Brain microvascular endothelial cell (primary cell): ENCODE results near the gene PSMG4.

Experiments used
- DNase-seq: peaks from one replicate; pipeline ENCODE4 v3.0.0-alpha.2; 2020
- H3K27ac ChIP-seq: fragments of 250-450 bp; sonication (Bioruptor Pico); 2 replicates; pipeline ENCODE4 v1.5.1; 2020; ENCODE audit warnings: mild to moderate bottlenecking, moderate library complexity
- H3K27me3 ChIP-seq: fragments of 250-450 bp; sonication (Bioruptor Pico); replicated peaks from 2 replicates; pipeline ENCODE4 v1.5.1; 2020; ENCODE audit warnings: mild to moderate bottlenecking
- H3K36me3 ChIP-seq: fragments of 250-450 bp; sonication (Bioruptor Pico); replicated peaks from 2 replicates; pipeline ENCODE4 v1.5.1; 2020; ENCODE audit warnings: mild to moderate bottlenecking
- H3K4me3 ChIP-seq: 2 replicates; pipeline ENCODE4 v1.5.1; 2011; ENCODE audit warnings: low read depth, mild to moderate bottlenecking, control low read depth, low read length, moderate library complexity
- CTCF ChIP-seq: IDR thresholded peaks from 2 replicates; pipeline ENCODE4 v1.5.1; 2011; ENCODE audit warnings: low read depth, mild to moderate bottlenecking, moderate library complexity, low read length, control low read depth, inconsistent platforms; ENCODE audit errors: missing control alignments
- in situ Hi-C: cut with HindIII; loops from 2 replicates; pipeline ENCODE4 v1.10.0; 2017; ENCODE audit warnings: low sequenced_read_pairs, low pct_ligation_motif_present

Gene PSMG4

GRCh38 chr6:3213334-3213695, 45.4 kb upstream of the PSMG4 start:
- Histone ChIP-seq H3K4me3 (no peak overlapping the region), H3K27ac (no peak overlapping the region), H3K36me3 (no peaks in the 10 kb centered on the region), H3K27me3 (peaks cover 2% of the 10 kb centered on the region)
- TF ChIP-seq CTCF, result no peak
- in situ Hi-C loops, result no loop called here
- DNase-seq, result no peak

- no peak for TF ChIP-seq CTCF
- Histone ChIP-seq H3K4me3 (no peak overlapping the region), H3K27me3 (peaks cover 10% of the 10 kb centered on the region), H3K27ac (no peak overlapping the region), H3K36me3 (no peaks in the 10 kb centered on the region)
- in situ Hi-C loops, result no loop called here
- peak; percentile 32 for DNase-seq
These were observed 43.8 kb upstream of the PSMG4 start for GRCh38 chr6:3214898-3215297.

DNA sequence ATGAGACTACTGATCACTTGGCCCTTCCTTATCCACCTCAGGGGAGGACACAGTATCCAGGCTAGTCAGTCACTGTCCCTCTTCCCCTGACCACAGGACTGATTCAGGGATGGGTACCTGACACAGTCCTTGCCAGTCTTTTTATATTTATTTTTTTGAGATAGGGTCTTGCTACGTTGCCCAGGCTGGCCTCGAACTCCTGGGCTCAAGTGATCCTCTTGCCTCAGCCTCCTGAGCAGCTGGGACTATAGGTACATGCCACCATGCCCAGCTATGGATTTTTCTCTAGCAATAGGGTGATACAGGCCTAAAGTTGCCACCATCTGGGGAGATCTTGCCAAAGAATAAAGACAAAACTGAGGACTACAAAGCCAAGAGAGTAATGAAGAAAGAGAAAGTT, 41.5 kb upstream of the PSMG4 start:
- Histone ChIP-seq H3K27ac (no peak overlapping the region), H3K27me3 (peaks cover 10% of the 10 kb centered on the region), H3K36me3 (no peaks in the 10 kb centered on the region), H3K4me3 (no peak overlapping the region)
- DNase-seq, result no peak
- TF ChIP-seq CTCF, result no peak
- in situ Hi-C loops, result no loop called here

DNA sequence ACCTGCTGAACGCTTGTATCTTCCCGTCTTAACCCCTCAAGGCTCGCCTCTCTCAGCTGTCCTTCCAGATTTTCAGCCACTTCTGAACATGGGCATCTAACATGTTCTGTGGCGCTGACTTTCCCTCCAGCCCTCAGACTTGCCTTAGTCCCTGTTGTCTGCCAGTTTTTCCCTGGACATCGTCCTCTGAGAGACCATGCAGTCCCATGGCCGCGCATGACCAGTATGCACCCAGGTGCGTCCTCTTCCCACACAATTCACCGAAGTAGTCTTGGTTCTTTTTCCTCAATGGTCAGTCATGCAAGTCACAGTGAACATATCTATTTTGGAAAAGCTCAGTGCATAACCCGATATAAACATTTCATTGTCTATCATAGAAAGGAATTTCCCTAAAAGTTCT, 40.5 kb upstream of the PSMG4 start:
- no peak for DNase-seq
- H3K27ac ChIP-seq, result no peak overlapping the region
- no peak overlapping the region for H3K4me3 ChIP-seq
- TF ChIP-seq CTCF, result no peak
- in situ Hi-C loops, result no loop called here
- no peaks in the 10 kb centered on the region for H3K36me3 ChIP-seq
- H3K27me3 ChIP-seq, result peaks cover 10% of the 10 kb centered on the region

GRCh38 chr6:3220366-3220765, 38.4 kb upstream of the PSMG4 start:
- Histone ChIP-seq H3K4me3 (no peak overlapping the region), H3K36me3 (no peaks in the 10 kb centered on the region), H3K27me3 (peaks cover 10% of the 10 kb centered on the region), H3K27ac (no peak overlapping the region)
- in situ Hi-C loops, result no loop called here
- TF ChIP-seq CTCF, result no peak
- DNase-seq, result no peak

DNA sequence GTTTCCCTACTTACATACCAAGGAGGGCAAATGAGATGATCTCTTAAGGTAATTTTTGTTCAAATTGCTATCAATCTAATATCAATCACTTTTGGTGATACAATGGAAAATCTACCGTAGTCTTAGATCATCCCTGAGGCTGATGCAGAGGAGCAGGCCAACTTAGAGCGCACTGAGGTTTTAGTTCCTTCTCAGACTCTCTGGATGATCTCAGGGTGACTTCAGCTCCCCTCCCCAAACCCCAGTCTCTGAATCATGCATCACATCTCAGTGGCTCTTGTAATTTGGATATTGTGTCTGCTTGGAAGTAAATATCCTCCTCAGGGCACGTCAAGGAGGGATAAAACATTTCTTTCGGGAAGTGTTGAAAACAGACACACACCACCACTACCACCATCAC, 37.2 kb upstream of the PSMG4 start:
- in situ Hi-C loops, result no loop called here
- H3K27me3 ChIP-seq, result peaks cover 17% of the 10 kb centered on the region
- TF ChIP-seq CTCF, result no peak

More for the DNA sequence above, 37.2 kb upstream of the PSMG4 start:
- no peaks in the 10 kb centered on the region for H3K36me3 ChIP-seq
- H3K27ac ChIP-seq, result no peak overlapping the region
- no peak overlapping the region for H3K4me3 ChIP-seq
- no peak for DNase-seq
